Naive thymus-derived CD4-positive, alpha-beta T cell (primary cell): ENCODE data around the gene CXCL12. TPM values are rescaled to one million over a fixed set of nuclear protein-coding genes. Genes with fewer than 3 reads are reported as not detected.

Source experiments
- ATAC-seq: fragments of 150-1000 bp; cut with Tn5 transposase; 2 replicates; pipeline ENCODE4 v1.10.0; 2021; ENCODE audit warnings: mild to moderate bottlenecking, moderate library complexity
- CTCF ChIA-PET: fragments of 350-600 bp; sonication (Branson Sonifier 250); formaldehyde crosslinking; loops from one replicate; lab custom pipeline; 2021; ENCODE audit warnings: antibody characterized with exemption; lab: Charles Lee
- POLR2A ChIA-PET: fragments of 350-600 bp; sonication (Branson Sonifier 250); formaldehyde crosslinking; loops from one replicate; lab custom pipeline; 2021; ENCODE audit warnings: antibody characterized with exemption, inconsistent platforms; lab: Charles Lee
- DNase-seq, 9 donors: peaks; one replicate each; pipeline versions ENCODE4 v3.0.0 to v3.0.0-alpha.2; 2020 to 2022; ENCODE audit warnings: mixed read lengths in 1 of 9
- H3K27ac ChIP-seq: one replicate; pipeline ENCODE4 v1.7.0; 2013; ENCODE audit warnings: mild to moderate bottlenecking, low read depth, low read length, moderate library complexity
- H3K27me3 ChIP-seq, 2 donors: one replicate each; pipeline ENCODE4 v1.7.0; 2013; ENCODE audit warnings: low read length in 2 of 2, mild to moderate bottlenecking in 2 of 2, moderate library complexity in 2 of 2; ENCODE audit not compliant: control insufficient read depth in 2 of 2, insufficient read depth in 2 of 2
- H3K36me3 ChIP-seq, 3 experiments: 1 replicate in 2 of 3; 2 replicates in 1 of 3; pipeline ENCODE4 v1.7.0; 2013; ENCODE audit warnings: low read length in 3 of 3, mild to moderate bottlenecking in 3 of 3, moderate library complexity in 1 of 3; ENCODE audit not compliant: insufficient read depth in 3 of 3, control insufficient read depth in 2 of 3
- H3K4me1 ChIP-seq, 2 donors: one replicate each; pipeline ENCODE4 v1.7.0; 2013; ENCODE audit warnings: low read length in 2 of 2, mild to moderate bottlenecking in 2 of 2, moderate library complexity in 1 of 2; ENCODE audit not compliant: control insufficient read depth in 2 of 2, insufficient read depth in 2 of 2
- H3K4me3 ChIP-seq: 2 replicates; pipeline ENCODE4 v1.7.0; 2013; ENCODE audit warnings: mild to moderate bottlenecking, low read length
- H3K9me3 ChIP-seq, 3 experiments: 1 replicate in 2 of 3; 2 replicates in 1 of 3; pipeline ENCODE4 v1.7.0; 2013; ENCODE audit warnings: low read length in 3 of 3; ENCODE audit not compliant: control insufficient read depth in 2 of 3
- H3K27ac Mint-ChIP-seq, 9 donors: one replicate each; pipeline ENCODE4 v1.8.0; 2020 to 2022; ENCODE audit warnings: mixed read lengths in 9 of 9, mild to moderate bottlenecking in 8 of 9, moderate library complexity in 5 of 9, inconsistent platforms in 2 of 9
- H3K27me3 Mint-ChIP-seq, 5 donors: one replicate each; pipeline ENCODE4 v1.8.0; 2021 to 2022; ENCODE audit warnings: mixed read lengths in 5 of 5, mild to moderate bottlenecking in 1 of 5
- H3K36me3 Mint-ChIP-seq, 5 donors: one replicate each; pipeline ENCODE4 v1.8.0; 2020 to 2022; ENCODE audit warnings: mixed read lengths in 5 of 5, mild to moderate bottlenecking in 3 of 5, inconsistent platforms in 1 of 5
- H3K4me1 Mint-ChIP-seq, 7 donors: one replicate each; pipeline ENCODE4 v1.8.0; 2020 to 2022; ENCODE audit warnings: mixed read lengths in 7 of 7, mild to moderate bottlenecking in 3 of 7, inconsistent platforms in 1 of 7
- H3K4me3 Mint-ChIP-seq, 10 donors: one replicate each; pipeline ENCODE4 v1.8.0; 2020 to 2022; ENCODE audit warnings: mild to moderate bottlenecking in 10 of 10, mixed read lengths in 10 of 10, moderate library complexity in 6 of 10, inconsistent platforms in 2 of 10
- H3K9me3 Mint-ChIP-seq, 11 donors: one replicate each; pipeline ENCODE4 v1.8.0; 2020 to 2022; ENCODE audit warnings: mixed read lengths in 11 of 11, mild to moderate bottlenecking in 4 of 11, inconsistent platforms in 1 of 11, moderate library complexity in 1 of 11
- intact Hi-C, 2 donors: fragments of 100-400 bp; cut with micrococcal nuclease; formaldehyde crosslinking; loops; one replicate each; pipeline ENCODE4 v1.15.1; 2023
- polyA plus RNA-seq, 2 donors: library from polyadenylated mRNA; unstranded; fragments of 300-500 nt; fragmentation: Illumina TruSeq; gene quantifications; one replicate each; pipeline ENCODE4 v1.2.3, GENCODE V29; 2021
- total RNA-seq, 6 experiments: library from RNA in 5 of 6; stranded (reverse) in 5 of 6; gene quantifications; 1 replicate in 5 of 6; 2 replicates in 1 of 6; pipeline ENCODE4 v1.2.3 and lab custom pipeline; 2021 to 2026

CXCL12 gene
- total and polyA plus RNA-seq, 7 experiments from 2014 or later = not detected

GRCh38 chr10:44386546-44387052 is 1.7 kb upstream of the CXCL12 start:
- H3K4me3 Mint-ChIP-seq = no peak overlapping the region
- H3K9me3 Mint-ChIP-seq = peaks cover 0 to 3% (median 0%) of the 10 kb centered on the region in 11 donors
- Histone ChIP-seq H3K9me3 (no peaks in the 10 kb centered on the region), H3K4me1 (no peaks in the 10 kb centered on the region), H3K27me3 (peaks cover 0 to 3% of the 10 kb centered on the region in 2 donors), H3K36me3 (no peaks in the 10 kb centered on the region), H3K4me3 (no peak overlapping the region), H3K27ac (no peak overlapping the region)
- no peak overlapping the region for H3K27ac Mint-ChIP-seq
- peaks cover 23 to 42% (median 39%) of the 10 kb centered on the region in 5 donors for H3K27me3 Mint-ChIP-seq
- intact Hi-C loops = loop anchor here (1.0 to 10.0 kb wide), 3 partner anchors 478 to 715 kb away; no protein-coding TSS in a partner anchor
- H3K36me3 Mint-ChIP-seq = no peaks in the 10 kb centered on the region
- POLR2A ChIA-PET = no interaction called here
- ATAC-seq (peak; percentile 61), DNase-seq (peak in 6 of 9 donors; percentile 10 to 48 (median 19))
- CTCF ChIA-PET = no interaction called here
- peaks cover 0 to 8% (median 4%) of the 10 kb centered on the region in 7 donors for H3K4me1 Mint-ChIP-seq

GRCh38 chr10:44385696-44386441 is 972 bp upstream of the CXCL12 start:
- Histone ChIP-seq H3K4me1 (no peaks in the 10 kb centered on the region), H3K9me3 (no peaks in the 10 kb centered on the region), H3K27ac (no peak overlapping the region), H3K27me3 (peaks cover 0 to 3% of the 10 kb centered on the region in 2 donors), H3K36me3 (no peaks in the 10 kb centered on the region), H3K4me3 (no peak overlapping the region)
- no peaks in the 10 kb centered on the region for H3K36me3 Mint-ChIP-seq
- intact Hi-C loops = loop anchor here (1.0 to 10.0 kb wide), 3 partner anchors 479 to 715 kb away; no protein-coding TSS in a partner anchor
- H3K27ac Mint-ChIP-seq = no peak overlapping the region
- ATAC-seq = peak; percentile 12
- peak in 1 of 9 donors; percentile 22 for DNase-seq
- peaks cover 0 to 8% (median 4%) of the 10 kb centered on the region in 7 donors for H3K4me1 Mint-ChIP-seq
- peak overlapping the region in 8 of 10 donors; percentile 27 to 72 (median 58) for H3K4me3 Mint-ChIP-seq
- CTCF ChIA-PET = interaction anchor here (0.9 kb wide), 1 partner anchor 699 kb away, joined by 3 read pairs; no protein-coding TSS in a partner anchor
- peaks cover 23 to 40% (median 38%) of the 10 kb centered on the region in 5 donors for H3K27me3 Mint-ChIP-seq
- peaks cover 0 to 3% (median 0%) of the 10 kb centered on the region in 11 donors for H3K9me3 Mint-ChIP-seq
- POLR2A ChIA-PET = no interaction called here

GRCh38 chr10:44384601-44385025 is 284 bp downstream of the CXCL12 start:
- Histone ChIP-seq H3K4me3 (no peak overlapping the region), H3K36me3 (no peaks in the 10 kb centered on the region), H3K27ac (no peak overlapping the region), H3K27me3 (peaks cover 0 to 3% of the 10 kb centered on the region in 2 donors), H3K4me1 (no peaks in the 10 kb centered on the region), H3K9me3 (no peaks in the 10 kb centered on the region)
- no peaks in the 10 kb centered on the region for H3K36me3 Mint-ChIP-seq
- DNase-seq (peak in 1 of 9 donors; percentile 19), ATAC-seq (no peak)
- peaks cover 0 to 8% (median 4%) of the 10 kb centered on the region in 7 donors for H3K4me1 Mint-ChIP-seq
- ChIA-PET POLR2A (no interaction called here), CTCF (no interaction called here)
- H3K4me3 Mint-ChIP-seq = no peak overlapping the region
- peaks cover 27 to 44% (median 40%) of the 10 kb centered on the region in 5 donors for H3K27me3 Mint-ChIP-seq
- no peak overlapping the region for H3K27ac Mint-ChIP-seq
- intact Hi-C loops = loop anchor here in 1 of 2 donors (10.0 kb wide), 1 partner anchor 480 kb away; no protein-coding TSS in a partner anchor
- H3K9me3 Mint-ChIP-seq = peaks cover 0 to 3% (median 0%) of the 10 kb centered on the region in 11 donors

GRCh38 chr10:44383749-44384600 is 922 bp downstream of the CXCL12 start:
- POLR2A ChIA-PET = no interaction called here
- peaks cover 0 to 8% (median 4%) of the 10 kb centered on the region in 7 donors for H3K4me1 Mint-ChIP-seq
- no peak for ATAC-seq
- Histone ChIP-seq H3K27ac (no peak overlapping the region), H3K9me3 (no peaks in the 10 kb centered on the region), H3K4me1 (no peaks in the 10 kb centered on the region), H3K4me3 (no peak overlapping the region), H3K36me3 (no peaks in the 10 kb centered on the region), H3K27me3 (peaks cover 0 to 3% of the 10 kb centered on the region in 2 donors)
- H3K27me3 Mint-ChIP-seq = peaks cover 30 to 44% (median 36%) of the 10 kb centered on the region in 5 donors
- no peaks in the 10 kb centered on the region for H3K36me3 Mint-ChIP-seq
- peaks cover 0 to 3% (median 0%) of the 10 kb centered on the region in 11 donors for H3K9me3 Mint-ChIP-seq
- CTCF ChIA-PET = no interaction called here
- peak overlapping the region in 1 of 10 donors; percentile 43 for H3K4me3 Mint-ChIP-seq
- intact Hi-C loops = loop anchor here in 1 of 2 donors (10.0 kb wide), 1 partner anchor 481 kb away; no protein-coding TSS in a partner anchor
- no peak overlapping the region for H3K27ac Mint-ChIP-seq
- no peak for DNase-seq

GRCh38 chr10:44382981-44383748 is 1.7 kb downstream of the CXCL12 start:
- Histone ChIP-seq H3K4me3 (no peak overlapping the region), H3K9me3 (no peaks in the 10 kb centered on the region), H3K4me1 (no peaks in the 10 kb centered on the region), H3K36me3 (no peaks in the 10 kb centered on the region), H3K27ac (no peak overlapping the region), H3K27me3 (peaks cover 0 to 3% of the 10 kb centered on the region in 2 donors)
- CTCF ChIA-PET = no interaction called here
- Mint-ChIP-seq H3K4me3 (peak overlapping the region in 1 of 10 donors; percentile 26), H3K27ac (no peak overlapping the region), H3K36me3 (no peaks in the 10 kb centered on the region), H3K9me3 (peaks cover 0 to 3% (median 0%) of the 10 kb centered on the region in 11 donors), H3K27me3 (peaks cover 28 to 41% (median 32%) of the 10 kb centered on the region in 5 donors), H3K4me1 (peaks cover 0 to 8% (median 4%) of the 10 kb centered on the region in 7 donors)
- no peak for ATAC-seq
- DNase-seq = no peak
- POLR2A ChIA-PET = no interaction called here
- intact Hi-C loops = loop anchor here in 1 of 2 donors (10.0 kb wide), 1 partner anchor 482 kb away; no protein-coding TSS in a partner anchor
